SK-N-SH treated with all-trans-retinoic acid at 6 μM for 48 hours (cell line): Measurements from ENCODE around the gene ZNF841.

Experiments
- ATAC-seq: fragments of 200-7000 bp; cut with Tn5 transposase; 3 replicates; pipeline ENCODE4 v1.9.1; 2020; ENCODE audit warnings: mild to moderate bottlenecking, moderate library complexity
- ARNTL ChIP-seq: fragments of 450-650 bp; formaldehyde crosslinking; IDR thresholded peaks from 2 replicates; pipeline ENCODE4 v1.5.0; 2020; ENCODE audit warnings: low read depth, mild to moderate bottlenecking, moderate library complexity, borderline replicate concordance
- BACH2 ChIP-seq: fragments of 250-450 bp; sonication (Bioruptor Pico); IDR thresholded peaks from 2 replicates; pipeline ENCODE4 v1.9.0; 2021; ENCODE audit warnings: mild to moderate bottlenecking, borderline replicate concordance
- CSDC2 ChIP-seq: fragments of 250-450 bp; sonication (Bioruptor Pico); IDR thresholded peaks from 2 replicates; pipeline ENCODE4 v1.5.0; 2020; ENCODE audit warnings: mild to moderate bottlenecking, moderate library complexity
- CSRNP3 ChIP-seq: fragments of 250-450 bp; sonication (Bioruptor Pico); IDR thresholded peaks from 2 replicates; pipeline ENCODE4 v1.5.1; 2021; ENCODE audit warnings: mild to moderate bottlenecking, moderate library complexity
- GLIS3 ChIP-seq: fragments of 250-450 bp; sonication (Bioruptor Pico); IDR thresholded peaks from 2 replicates; pipeline ENCODE4 v1.5.0; 2020; ENCODE audit warnings: mild to moderate bottlenecking, moderate library complexity
- OSR1 ChIP-seq: fragments of 250-450 bp; sonication (Bioruptor Pico); IDR thresholded peaks from 2 replicates; pipeline ENCODE4 v1.8.0; 2022; ENCODE audit warnings: moderate library complexity, mild to moderate bottlenecking, inconsistent platforms
- PATZ1 ChIP-seq: fragments of 250-450 bp; sonication (Bioruptor Pico); IDR thresholded peaks from 2 replicates; pipeline ENCODE4 v1.8.0; 2020; ENCODE audit warnings: mild to moderate bottlenecking, moderate library complexity, borderline replicate concordance
- POU6F1 ChIP-seq: fragments of 250-450 bp; sonication (Bioruptor Pico); IDR thresholded peaks from 2 replicates; pipeline ENCODE4 v1.8.0; 2021; ENCODE audit warnings: low read depth, mild to moderate bottlenecking, moderate library complexity, borderline replicate concordance
- PPARA ChIP-seq: fragments of 250-450 bp; sonication (Bioruptor Pico); IDR thresholded peaks from 2 replicates; pipeline ENCODE4 v1.5.0; 2020; ENCODE audit warnings: mild to moderate bottlenecking, borderline replicate concordance
- RARB ChIP-seq: fragments of 250-450 bp; sonication (Bioruptor Pico); IDR thresholded peaks from 2 replicates; pipeline ENCODE4 v1.8.0; 2021; ENCODE audit warnings: mild to moderate bottlenecking, moderate library complexity
- SNAI2 ChIP-seq: fragments of 250-450 bp; sonication (Bioruptor Pico); IDR thresholded peaks from 2 replicates; pipeline ENCODE4 v1.5.0; 2020; ENCODE audit warnings: mild to moderate bottlenecking, moderate library complexity
- TCF4 ChIP-seq: fragments of 250-450 bp; sonication (Bioruptor Pico); IDR thresholded peaks from 2 replicates; pipeline ENCODE4 v1.8.0; 2021; ENCODE audit warnings: mild to moderate bottlenecking, moderate library complexity, borderline replicate concordance
- TOX ChIP-seq: fragments of 250-450 bp; sonication (Bioruptor Pico); IDR thresholded peaks from 2 replicates; pipeline ENCODE4 v1.8.0; 2021; ENCODE audit warnings: mild to moderate bottlenecking, moderate library complexity, borderline replicate concordance
- ZC3H10 ChIP-seq: fragments of 250-450 bp; sonication (Bioruptor Pico); IDR thresholded peaks from 2 replicates; pipeline ENCODE4 v1.5.1; 2021; ENCODE audit warnings: mild to moderate bottlenecking, moderate library complexity
- ZFP3 ChIP-seq: fragments of 250-450 bp; sonication (Bioruptor Pico); IDR thresholded peaks from 2 replicates; pipeline ENCODE4 v1.5.0; 2020; ENCODE audit warnings: mild to moderate bottlenecking, moderate library complexity
- ZFP30 ChIP-seq: fragments of 450-650 bp; formaldehyde crosslinking; IDR thresholded peaks from 2 replicates; pipeline ENCODE4 v1.5.0; 2022; ENCODE audit warnings: mild to moderate bottlenecking, moderate library complexity
- ZNF70 ChIP-seq: fragments of 450-650 bp; formaldehyde crosslinking; IDR thresholded peaks from 2 replicates; pipeline ENCODE4 v1.5.0; 2020; ENCODE audit warnings: mild to moderate bottlenecking, moderate library complexity
- ZNF8 ChIP-seq: fragments of 450-650 bp; formaldehyde crosslinking; IDR thresholded peaks from 2 replicates; pipeline ENCODE4 v1.5.0; 2020; ENCODE audit warnings: mild to moderate bottlenecking, moderate library complexity
- TF ChIP-seq, protein P1 (sequence below): fragments of 250-450 bp; sonication (Bioruptor Pico); IDR thresholded peaks from 2 replicates; pipeline ENCODE4 v1.5.0; 2020; ENCODE audit warnings: mild to moderate bottlenecking, moderate library complexity
- TF ChIP-seq, protein P2 (sequence below): fragments of 250-450 bp; sonication (Bioruptor Pico); IDR thresholded peaks from 2 replicates; pipeline ENCODE4 v1.5.1; 2020; ENCODE audit warnings: low read depth, mild to moderate bottlenecking, moderate library complexity

ZNF841 gene

GRCh38 chr19:52140032-52140710 is 44.6 kb upstream of the ZNF841 start:
- peak; percentile 96 for ATAC-seq
- TF ChIP-seq CSDC2 (CRISPR knock-in tag) (no peak), TCF4 (CRISPR knock-in tag) (no peak), ZFP30 (CRISPR knock-in tag) (no peak), CSRNP3 (CRISPR knock-in tag) (no peak), ZC3H10 (CRISPR knock-in tag) (no peak), ZFP3 (CRISPR knock-in tag) (no peak), ZNF8 (CRISPR knock-in tag) (no peak), TOX (CRISPR knock-in tag) (no peak), SNAI2 (CRISPR knock-in tag) (no peak), BACH2 (CRISPR knock-in tag) (no peak), ZNF70 (CRISPR knock-in tag) (no peak), PATZ1 (no peak), ARNTL (no peak), GLIS3 (CRISPR knock-in tag) (no peak), OSR1 (CRISPR knock-in tag) (no peak)
- TF ChIP-seq, protein P1, sequence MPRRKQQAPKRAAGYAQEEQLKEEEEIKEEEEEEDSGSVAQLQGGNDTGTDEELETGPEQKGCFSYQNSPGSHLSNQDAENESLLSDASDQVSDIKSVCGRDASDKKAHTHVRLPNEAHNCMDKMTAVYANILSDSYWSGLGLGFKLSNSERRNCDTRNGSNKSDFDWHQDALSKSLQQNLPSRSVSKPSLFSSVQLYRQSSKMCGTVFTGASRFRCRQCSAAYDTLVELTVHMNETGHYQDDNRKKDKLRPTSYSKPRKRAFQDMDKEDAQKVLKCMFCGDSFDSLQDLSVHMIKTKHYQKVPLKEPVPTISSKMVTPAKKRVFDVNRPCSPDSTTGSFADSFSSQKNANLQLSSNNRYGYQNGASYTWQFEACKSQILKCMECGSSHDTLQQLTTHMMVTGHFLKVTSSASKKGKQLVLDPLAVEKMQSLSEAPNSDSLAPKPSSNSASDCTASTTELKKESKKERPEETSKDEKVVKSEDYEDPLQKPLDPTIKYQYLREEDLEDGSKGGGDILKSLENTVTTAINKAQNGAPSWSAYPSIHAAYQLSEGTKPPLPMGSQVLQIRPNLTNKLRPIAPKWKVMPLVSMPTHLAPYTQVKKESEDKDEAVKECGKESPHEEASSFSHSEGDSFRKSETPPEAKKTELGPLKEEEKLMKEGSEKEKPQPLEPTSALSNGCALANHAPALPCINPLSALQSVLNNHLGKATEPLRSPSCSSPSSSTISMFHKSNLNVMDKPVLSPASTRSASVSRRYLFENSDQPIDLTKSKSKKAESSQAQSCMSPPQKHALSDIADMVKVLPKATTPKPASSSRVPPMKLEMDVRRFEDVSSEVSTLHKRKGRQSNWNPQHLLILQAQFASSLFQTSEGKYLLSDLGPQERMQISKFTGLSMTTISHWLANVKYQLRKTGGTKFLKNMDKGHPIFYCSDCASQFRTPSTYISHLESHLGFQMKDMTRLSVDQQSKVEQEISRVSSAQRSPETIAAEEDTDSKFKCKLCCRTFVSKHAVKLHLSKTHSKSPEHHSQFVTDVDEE (CRISPR knock-in tag) = no peak
- TF ChIP-seq, protein P2, sequence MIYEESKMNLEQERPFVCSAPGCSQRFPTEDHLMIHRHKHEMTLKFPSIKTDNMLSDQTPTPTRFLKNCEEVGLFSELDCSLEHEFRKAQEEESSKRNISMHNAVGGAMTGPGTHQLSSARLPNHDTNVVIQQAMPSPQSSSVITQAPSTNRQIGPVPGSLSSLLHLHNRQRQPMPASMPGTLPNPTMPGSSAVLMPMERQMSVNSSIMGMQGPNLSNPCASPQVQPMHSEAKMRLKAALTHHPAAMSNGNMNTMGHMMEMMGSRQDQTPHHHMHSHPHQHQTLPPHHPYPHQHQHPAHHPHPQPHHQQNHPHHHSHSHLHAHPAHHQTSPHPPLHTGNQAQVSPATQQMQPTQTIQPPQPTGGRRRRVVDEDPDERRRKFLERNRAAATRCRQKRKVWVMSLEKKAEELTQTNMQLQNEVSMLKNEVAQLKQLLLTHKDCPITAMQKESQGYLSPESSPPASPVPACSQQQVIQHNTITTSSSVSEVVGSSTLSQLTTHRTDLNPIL = no peak

- TF ChIP-seq ZNF70 (CRISPR knock-in tag) (peak; percentile 56), PATZ1 (no peak)
- ATAC-seq = peak; percentile 95
Observed at GRCh38 chr19:52139252-52140031, 43.9 kb upstream of the ZNF841 start, which contains the start of gene ZNF616. ZNF616 (minus strand) TSS chr19:52139938; CDS start chr19:52130512, 9,426 bp downstream.

DNA sequence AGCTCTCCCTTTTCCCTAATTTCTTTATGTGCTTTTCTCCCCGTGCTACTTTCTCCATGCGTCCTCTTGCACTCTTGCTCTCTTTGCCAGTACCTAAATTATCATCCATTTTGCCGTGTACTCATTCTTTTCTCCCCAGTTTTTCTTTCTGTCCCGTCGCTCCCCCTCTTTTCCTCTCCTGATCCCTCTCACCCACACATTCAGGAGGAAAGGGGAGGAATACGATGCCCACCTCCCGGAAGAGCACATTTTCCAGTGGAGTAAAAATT is 43.4 kb upstream of the ZNF841 start:
- peak; percentile 14 for ATAC-seq
- TF ChIP-seq ARNTL = no peak
- TF ChIP-seq POU6F1 (CRISPR knock-in tag) = no peak
- TF ChIP-seq ZFP3 (CRISPR knock-in tag) = no peak
- TF ChIP-seq, protein P1 (CRISPR knock-in tag) = no peak
- TF ChIP-seq PATZ1 = no peak
- TF ChIP-seq OSR1 (CRISPR knock-in tag) = no peak
- TF ChIP-seq ZC3H10 (CRISPR knock-in tag) = no peak
- no peak for TF ChIP-seq RARB (CRISPR knock-in tag)
- no peak for TF ChIP-seq ZNF70 (CRISPR knock-in tag)
- no peak for TF ChIP-seq ZNF8 (CRISPR knock-in tag)
- TF ChIP-seq PPARA = no peak
